ENCODE measurements around the gene CRNN.
A peak's percentile ranks its signal among the peaks of the same experiment; 100 is the strongest.

Gene CRNN

GRCh38 chr1:152419917-152420316 is 5.9 kb upstream of the CRNN start:
- DNase-seq (ENCODE audit: low spot score) = no peak

- no peak for DNase-seq (ENCODE audit: low spot score)
Measured at GRCh38 chr1:152415454-152416227, 1.6 kb upstream of the CRNN start.

- DNase-seq (ENCODE audit: low spot score) = no peak
Measured at GRCh38 chr1:152412756-152413155, 1.3 kb downstream of the CRNN start.

GRCh38 chr1:152411134-152411533 is 2.9 kb downstream of the CRNN start:
- no peak for DNase-seq (ENCODE audit: low spot score)

- no peak for DNase-seq (ENCODE audit: low spot score)
Measured at GRCh38 chr1:152410599-152410998, 3.5 kb downstream of the CRNN start.

GRCh38 chr1:152410028-152410427 is 4.0 kb downstream of the CRNN start:
- DNase-seq (ENCODE audit: low spot score) = no peak

- no peak for DNase-seq (ENCODE audit: low spot score)
Measured at GRCh38 chr1:152408664-152409063, 5.4 kb downstream of the CRNN start.

GRCh38 chr1:152398812-152399698 is 15.0 kb downstream of the CRNN start:
- DNase-seq (ENCODE audit: low spot score) = peak; percentile 3

- DNase-seq (ENCODE audit: low spot score) = no peak
Measured at GRCh38 chr1:152397474-152397873, 16.6 kb downstream of the CRNN start.

- DNase-seq (ENCODE audit: low spot score) = no peak
Measured at GRCh38 chr1:152394151-152394550, 19.9 kb downstream of the CRNN start.

GRCh38 chr1:152392909-152393308 is 21.2 kb downstream of the CRNN start:
- no peak for DNase-seq (ENCODE audit: low spot score)

- DNase-seq (ENCODE audit: low spot score) = no peak
Measured at GRCh38 chr1:152388889-152389288, 25.2 kb downstream of the CRNN start.

GRCh38 chr1:152386940-152387339 is 27.1 kb downstream of the CRNN start:
- no peak for DNase-seq (ENCODE audit: low spot score)

GRCh38 chr1:152380932-152381331 is 33.1 kb downstream of the CRNN start:
- DNase-seq (ENCODE audit: low spot score) = no peak

GRCh38 chr1:152374451-152374850 is 39.6 kb downstream of the CRNN start:
- DNase-seq (ENCODE audit: low spot score) = no peak

- no peak for DNase-seq (ENCODE audit: low spot score)
Measured at GRCh38 chr1:152372672-152373071, 41.4 kb downstream of the CRNN start.

- DNase-seq (ENCODE audit: low spot score) = no peak
Measured at GRCh38 chr1:152367436-152367835, 46.6 kb downstream of the CRNN start.

GRCh38 chr1:152359906-152360305 is 54.2 kb downstream of the CRNN start, which contains the start of gene FLG2:
Gene FLG2 (minus strand): TSS chr1:152360006. CDS start chr1:152358884, 1,122 bp downstream.
- no peak for DNase-seq (ENCODE audit: low spot score)
